HepG2 (cell line): ENCODE results near the gene ATP7B. TPM values are rescaled to one million over a fixed set of nuclear protein-coding genes. Genes with fewer than 3 reads are reported as not detected.
A peak's percentile ranks its signal among the peaks of the same experiment; 100 is the strongest.

ENCODE experiments used
- AKNA ChIP-seq: sonication (generic); formaldehyde crosslinking; IDR thresholded peaks from 2 replicates; pipeline ENCODE4 v1.4.0; 2020; ENCODE audit warnings: missing genetic modification reagents, borderline replicate concordance
- ETV5 ChIP-seq: IDR thresholded peaks from 2 replicates; pipeline ENCODE4 v1.6.1; 2018; ENCODE audit warnings: missing biosample characterization, missing genetic modification reagents, inconsistent platforms, borderline replicate concordance
- HNRNPK ChIP-seq: fragments of 200-400 bp; formaldehyde crosslinking; IDR thresholded peaks from 2 replicates; pipeline ENCODE4 v1.6.1; 2018; ENCODE audit warnings: low read length, low read depth, moderate library complexity, mild to moderate bottlenecking; ENCODE audit not compliant: poor library complexity, severe bottlenecking
- NBN ChIP-seq: fragments of 450-650 bp; conservative IDR thresholded peaks from 2 replicates; pipeline ENCODE4 v1.6.1; 2017
- SMYD3 ChIP-seq: sonication (generic); formaldehyde crosslinking; IDR thresholded peaks from 2 replicates; pipeline ENCODE4 v1.8.1; 2023; ENCODE audit warnings: mild to moderate bottlenecking, missing genetic modification reagents
- ZNF414 ChIP-seq: sonication (generic); formaldehyde crosslinking; IDR thresholded peaks from 2 replicates; pipeline ENCODE4 v1.5.0; 2020; ENCODE audit warnings: missing genetic modification reagents
- ZNF546 ChIP-seq: sonication (generic); formaldehyde crosslinking; conservative IDR thresholded peaks from 2 replicates; pipeline ENCODE4 v1.8.1; 2023; ENCODE audit warnings: mild to moderate bottlenecking, missing genetic modification reagents
- ZNF879 ChIP-seq: sonication (generic); formaldehyde crosslinking; IDR thresholded peaks from 2 replicates; pipeline ENCODE4 v1.8.1; 2023; ENCODE audit warnings: missing genetic modification reagents
- polyA plus RNA-seq, 8 experiments: library from polyadenylated mRNA; depleted of rRNA in 3 of 8; stranded (reverse) in 7 of 8; unstranded in 1 of 8; fragments of >200 nt; fragmentation: Illumina TruSeq in 4 of 8; extraction: Trizol in 4 of 8; gene quantifications; 2 replicates each; pipeline versions ENCODE4 v1.2.1 to v1.2.3, GENCODE V29; 2011 to 2016; ENCODE audit warnings: low read depth in 4 of 8, missing spikeins in 1 of 8, mixed read lengths in 1 of 8; ENCODE audit not compliant: insufficient read depth in 1 of 8
- total RNA-seq, 5 experiments: library from RNA; depleted of rRNA; stranded (reverse); fragments of >200 nt; fragmentation: Illumina TruSeq; extraction: Trizol; gene quantifications; 2 replicates each; pipeline ENCODE4 v1.2.3, GENCODE V29; 2016; ENCODE audit warnings: low read depth in 1 of 5
- TF ChIP-seq, protein P1 (sequence below): IDR thresholded peaks from 2 replicates; pipeline ENCODE4 v1.4.0; 2020; ENCODE audit warnings: mild to moderate bottlenecking, missing genetic modification reagents
- TF ChIP-seq, protein P2 (sequence below): sonication (generic); formaldehyde crosslinking; IDR thresholded peaks from 2 replicates; pipeline ENCODE4 v1.4.0; 2020; ENCODE audit warnings: missing genetic modification reagents
- TF ChIP-seq, protein P3 (sequence below): IDR thresholded peaks from 2 replicates; pipeline ENCODE4 v1.6.1; 2016; ENCODE audit warnings: mild to moderate bottlenecking

The ATP7B gene
- total and polyA plus RNA-seq, 2 of the 13 experiments (the other 11 are each of a cell fraction or from before 2014, with no cell fraction given) = 31.8 to 57.4 TPM

DNA sequence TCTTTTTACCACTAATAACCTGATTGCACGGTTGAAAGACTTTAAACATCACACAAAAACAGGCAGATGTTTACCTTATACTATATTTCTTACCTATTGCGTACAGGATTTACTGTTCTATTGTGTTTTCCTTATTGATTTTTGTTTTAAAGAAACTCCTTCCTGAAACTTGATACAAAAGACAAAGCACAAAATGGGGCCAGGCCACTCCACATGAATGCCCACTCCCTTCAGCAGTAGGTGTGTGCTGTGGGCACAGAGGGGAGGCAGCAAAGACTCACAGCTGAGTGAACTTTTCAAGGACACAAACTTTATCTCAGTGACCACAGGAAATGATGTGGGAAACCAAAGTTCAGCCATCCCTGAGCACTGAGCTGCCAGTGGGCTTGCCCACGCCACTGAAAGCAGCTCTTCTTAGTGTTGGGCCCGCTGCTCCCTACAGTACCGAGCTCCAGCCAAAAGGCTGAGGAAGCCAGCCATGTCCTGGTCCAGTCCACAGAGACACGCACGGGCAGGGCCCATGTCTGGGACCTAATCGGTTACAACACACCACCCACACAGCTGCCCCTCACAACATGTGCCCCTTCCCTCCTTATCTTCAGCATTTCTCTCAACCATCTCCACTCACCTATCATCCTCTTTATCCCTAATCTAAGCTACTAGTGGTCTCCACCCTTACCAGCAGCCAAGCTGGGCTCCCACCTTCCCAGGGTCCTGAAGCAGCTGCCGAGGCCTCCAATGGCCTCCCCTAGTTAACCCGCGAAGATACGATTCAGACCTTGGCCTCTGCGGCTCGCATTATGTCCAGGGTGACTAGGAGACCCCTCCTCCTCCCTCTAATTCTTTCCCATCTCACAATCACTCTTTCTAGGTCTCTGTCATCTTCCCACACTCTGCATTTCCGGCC is 39.5 kb downstream of the ATP7B start (continued):
- TF ChIP-seq AKNA (CRISPR knock-in tag) (no peak), NBN (no peak), HNRNPK (no peak), ZNF546 (CRISPR knock-in tag) (no peak), SMYD3 (no peak), ETV5 (CRISPR knock-in tag) (peak; percentile 81; the same call in 1 of the 2 replicates), ZNF879 (CRISPR knock-in tag) (no peak), ZNF414 (CRISPR knock-in tag) (no peak)
- TF ChIP-seq, protein P1, sequence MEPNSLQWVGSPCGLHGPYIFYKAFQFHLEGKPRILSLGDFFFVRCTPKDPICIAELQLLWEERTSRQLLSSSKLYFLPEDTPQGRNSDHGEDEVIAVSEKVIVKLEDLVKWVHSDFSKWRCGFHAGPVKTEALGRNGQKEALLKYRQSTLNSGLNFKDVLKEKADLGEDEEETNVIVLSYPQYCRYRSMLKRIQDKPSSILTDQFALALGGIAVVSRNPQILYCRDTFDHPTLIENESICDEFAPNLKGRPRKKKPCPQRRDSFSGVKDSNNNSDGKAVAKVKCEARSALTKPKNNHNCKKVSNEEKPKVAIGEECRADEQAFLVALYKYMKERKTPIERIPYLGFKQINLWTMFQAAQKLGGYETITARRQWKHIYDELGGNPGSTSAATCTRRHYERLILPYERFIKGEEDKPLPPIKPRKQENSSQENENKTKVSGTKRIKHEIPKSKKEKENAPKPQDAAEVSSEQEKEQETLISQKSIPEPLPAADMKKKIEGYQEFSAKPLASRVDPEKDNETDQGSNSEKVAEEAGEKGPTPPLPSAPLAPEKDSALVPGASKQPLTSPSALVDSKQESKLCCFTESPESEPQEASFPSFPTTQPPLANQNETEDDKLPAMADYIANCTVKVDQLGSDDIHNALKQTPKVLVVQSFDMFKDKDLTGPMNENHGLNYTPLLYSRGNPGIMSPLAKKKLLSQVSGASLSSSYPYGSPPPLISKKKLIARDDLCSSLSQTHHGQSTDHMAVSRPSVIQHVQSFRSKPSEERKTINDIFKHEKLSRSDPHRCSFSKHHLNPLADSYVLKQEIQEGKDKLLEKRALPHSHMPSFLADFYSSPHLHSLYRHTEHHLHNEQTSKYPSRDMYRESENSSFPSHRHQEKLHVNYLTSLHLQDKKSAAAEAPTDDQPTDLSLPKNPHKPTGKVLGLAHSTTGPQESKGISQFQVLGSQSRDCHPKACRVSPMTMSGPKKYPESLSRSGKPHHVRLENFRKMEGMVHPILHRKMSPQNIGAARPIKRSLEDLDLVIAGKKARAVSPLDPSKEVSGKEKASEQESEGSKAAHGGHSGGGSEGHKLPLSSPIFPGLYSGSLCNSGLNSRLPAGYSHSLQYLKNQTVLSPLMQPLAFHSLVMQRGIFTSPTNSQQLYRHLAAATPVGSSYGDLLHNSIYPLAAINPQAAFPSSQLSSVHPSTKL (CRISPR knock-in tag) = peak; percentile 60
- TF ChIP-seq, protein P2, sequence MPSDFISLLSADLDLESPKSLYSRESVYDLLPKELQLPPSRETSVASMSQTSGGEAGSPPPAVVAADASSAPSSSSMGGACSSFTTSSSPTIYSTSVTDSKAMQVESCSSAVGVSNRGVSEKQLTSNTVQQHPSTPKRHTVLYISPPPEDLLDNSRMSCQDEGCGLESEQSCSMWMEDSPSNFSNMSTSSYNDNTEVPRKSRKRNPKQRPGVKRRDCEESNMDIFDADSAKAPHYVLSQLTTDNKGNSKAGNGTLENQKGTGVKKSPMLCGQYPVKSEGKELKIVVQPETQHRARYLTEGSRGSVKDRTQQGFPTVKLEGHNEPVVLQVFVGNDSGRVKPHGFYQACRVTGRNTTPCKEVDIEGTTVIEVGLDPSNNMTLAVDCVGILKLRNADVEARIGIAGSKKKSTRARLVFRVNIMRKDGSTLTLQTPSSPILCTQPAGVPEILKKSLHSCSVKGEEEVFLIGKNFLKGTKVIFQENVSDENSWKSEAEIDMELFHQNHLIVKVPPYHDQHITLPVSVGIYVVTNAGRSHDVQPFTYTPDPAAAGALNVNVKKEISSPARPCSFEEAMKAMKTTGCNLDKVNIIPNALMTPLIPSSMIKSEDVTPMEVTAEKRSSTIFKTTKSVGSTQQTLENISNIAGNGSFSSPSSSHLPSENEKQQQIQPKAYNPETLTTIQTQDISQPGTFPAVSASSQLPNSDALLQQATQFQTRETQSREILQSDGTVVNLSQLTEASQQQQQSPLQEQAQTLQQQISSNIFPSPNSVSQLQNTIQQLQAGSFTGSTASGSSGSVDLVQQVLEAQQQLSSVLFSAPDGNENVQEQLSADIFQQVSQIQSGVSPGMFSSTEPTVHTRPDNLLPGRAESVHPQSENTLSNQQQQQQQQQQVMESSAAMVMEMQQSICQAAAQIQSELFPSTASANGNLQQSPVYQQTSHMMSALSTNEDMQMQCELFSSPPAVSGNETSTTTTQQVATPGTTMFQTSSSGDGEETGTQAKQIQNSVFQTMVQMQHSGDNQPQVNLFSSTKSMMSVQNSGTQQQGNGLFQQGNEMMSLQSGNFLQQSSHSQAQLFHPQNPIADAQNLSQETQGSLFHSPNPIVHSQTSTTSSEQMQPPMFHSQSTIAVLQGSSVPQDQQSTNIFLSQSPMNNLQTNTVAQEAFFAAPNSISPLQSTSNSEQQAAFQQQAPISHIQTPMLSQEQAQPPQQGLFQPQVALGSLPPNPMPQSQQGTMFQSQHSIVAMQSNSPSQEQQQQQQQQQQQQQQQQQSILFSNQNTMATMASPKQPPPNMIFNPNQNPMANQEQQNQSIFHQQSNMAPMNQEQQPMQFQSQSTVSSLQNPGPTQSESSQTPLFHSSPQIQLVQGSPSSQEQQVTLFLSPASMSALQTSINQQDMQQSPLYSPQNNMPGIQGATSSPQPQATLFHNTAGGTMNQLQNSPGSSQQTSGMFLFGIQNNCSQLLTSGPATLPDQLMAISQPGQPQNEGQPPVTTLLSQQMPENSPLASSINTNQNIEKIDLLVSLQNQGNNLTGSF = no peak
- TF ChIP-seq, protein P3, sequence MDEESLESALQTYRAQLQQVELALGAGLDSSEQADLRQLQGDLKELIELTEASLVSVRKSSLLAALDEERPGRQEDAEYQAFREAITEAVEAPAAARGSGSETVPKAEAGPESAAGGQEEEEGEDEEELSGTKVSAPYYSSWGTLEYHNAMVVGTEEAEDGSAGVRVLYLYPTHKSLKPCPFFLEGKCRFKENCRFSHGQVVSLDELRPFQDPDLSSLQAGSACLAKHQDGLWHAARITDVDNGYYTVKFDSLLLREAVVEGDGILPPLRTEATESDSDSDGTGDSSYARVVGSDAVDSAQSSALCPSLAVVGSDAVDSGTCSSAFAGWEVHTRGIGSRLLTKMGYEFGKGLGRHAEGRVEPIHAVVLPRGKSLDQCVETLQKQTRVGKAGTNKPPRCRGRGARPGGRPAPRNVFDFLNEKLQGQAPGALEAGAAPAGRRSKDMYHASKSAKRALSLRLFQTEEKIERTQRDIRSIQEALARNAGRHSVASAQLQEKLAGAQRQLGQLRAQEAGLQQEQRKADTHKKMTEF = peak; percentile 76; the same call in 1 of the 2 replicates
